Embryonic facial prominence (tissue), 1 donor: ENCODE data around the gene TENM3.
"Not testable (repeated sequence)": the region's sequence is repeated elsewhere in the genome, so short reads cannot be mapped to it uniquely, and the experiment has no call there.

ENCODE experiments used
- DNase-seq: peaks from one replicate; pipeline ENCODE4 v3.0.0-alpha.2; 2016; ENCODE audit errors: extremely low spot score

Gene TENM3

GRCh38 chr4:182337366-182337765, 94.2 kb downstream of the TENM3 start:
- no peak for DNase-seq

- DNase-seq, result no peak
These were observed 94.9 kb downstream of the TENM3 start for GRCh38 chr4:182338063-182338462.

GRCh38 chr4:182338746-182339145, 95.5 kb downstream of the TENM3 start:
- DNase-seq, result no peak

- no peak for DNase-seq
These were observed 96.0 kb downstream of the TENM3 start for GRCh38 chr4:182339221-182339641.

- DNase-seq, result no peak
These were observed 100.3 kb downstream of the TENM3 start for GRCh38 chr4:182343453-182343852.

GRCh38 chr4:182344968-182345367, 101.8 kb downstream of the TENM3 start:
- no peak for DNase-seq

GRCh38 chr4:182346250-182346649, 103.0 kb downstream of the TENM3 start:
- DNase-seq, result no peak

GRCh38 chr4:182346675-182347375, 103.6 kb downstream of the TENM3 start:
- no peak for DNase-seq

GRCh38 chr4:182348779-182349326, 105.7 kb downstream of the TENM3 start:
- DNase-seq, result no peak

GRCh38 chr4:182350041-182350440, 106.8 kb downstream of the TENM3 start:
- no peak for DNase-seq

- DNase-seq, result no peak
These were observed 108.3 kb downstream of the TENM3 start for GRCh38 chr4:182351485-182351884.

- no peak for DNase-seq
These were observed 110.9 kb downstream of the TENM3 start for GRCh38 chr4:182354106-182354505.

- DNase-seq, result no peak
These were observed 111.7 kb downstream of the TENM3 start for GRCh38 chr4:182354867-182355266.

GRCh38 chr4:182367153-182367552, 124.0 kb downstream of the TENM3 start:
- no peak for DNase-seq

GRCh38 chr4:182369211-182369610, 126.0 kb downstream of the TENM3 start:
- no peak for DNase-seq

- DNase-seq, result no peak
These were observed 127.3 kb downstream of the TENM3 start for GRCh38 chr4:182370491-182370890.

- no peak for DNase-seq
These were observed 137.6 kb downstream of the TENM3 start for GRCh38 chr4:182380771-182381181.

- DNase-seq, result no peak
These were observed 139.7 kb downstream of the TENM3 start for GRCh38 chr4:182382941-182383340.

GRCh38 chr4:182384631-182385091, 141.5 kb downstream of the TENM3 start:
- DNase-seq, result no peak

GRCh38 chr4:182385897-182386296, 142.7 kb downstream of the TENM3 start:
- DNase-seq, result no peak

GRCh38 chr4:182386576-182386975, 143.4 kb downstream of the TENM3 start:
- DNase-seq, result not testable (repeated sequence)

- no peak for DNase-seq
These were observed 148.0 kb downstream of the TENM3 start for GRCh38 chr4:182391111-182391684.

- no peak for DNase-seq
These were observed 151.0 kb downstream of the TENM3 start for GRCh38 chr4:182394181-182394580.
